Loucy (cell line): Measurements from ENCODE around the gene UBE2QL1.

Experiments used
- H2AFZ ChIP-seq: fragments of 200-600 bp; sonication (generic); 2 replicates; pipeline ENCODE4 v1.6.0; 2016; ENCODE audit warnings: antibody characterized with exemption, mild to moderate bottlenecking, low read length, moderate library complexity
- H3F3A ChIP-seq: fragments of 200-600 bp; 2 replicates; pipeline ENCODE4 v1.6.0; 2016; ENCODE audit warnings: antibody characterized with exemption, low read depth, mild to moderate bottlenecking
- H3K27me3 ChIP-seq: fragments of 200-600 bp; sonication (generic); 2 replicates; pipeline ENCODE4 v1.6.1; 2014; ENCODE audit warnings: low read length, mild to moderate bottlenecking; ENCODE audit not compliant: insufficient read depth, poor library complexity, severe bottlenecking
- H3K36me3 ChIP-seq: fragments of 200-600 bp; sonication (generic); 2 replicates; pipeline ENCODE4 v1.6.1; 2016; ENCODE audit warnings: low read length; ENCODE audit not compliant: insufficient read depth
- H3K4me1 ChIP-seq: fragments of 200-600 bp; sonication (generic); 2 replicates; pipeline ENCODE4 v1.5.1; 2014; ENCODE audit warnings: low read length, mild to moderate bottlenecking; ENCODE audit not compliant: insufficient read depth, poor library complexity, severe bottlenecking
- H3K4me2 ChIP-seq: fragments of 200-600 bp; sonication (generic); 2 replicates; pipeline ENCODE4 v1.6.0; 2014; ENCODE audit warnings: antibody characterized with exemption, low read length, low read depth, mild to moderate bottlenecking; ENCODE audit not compliant: poor library complexity, severe bottlenecking
- H3K4me3 ChIP-seq: fragments of 200-600 bp; sonication (generic); 2 replicates; pipeline ENCODE4 v1.5.1; 2014; ENCODE audit warnings: low read length, mild to moderate bottlenecking, mixed read lengths; ENCODE audit not compliant: poor library complexity, severe bottlenecking
- H3K79me2 ChIP-seq: fragments of 200-600 bp; sonication (generic); 2 replicates; pipeline ENCODE4 v1.6.1; 2014; ENCODE audit warnings: low read length; ENCODE audit not compliant: insufficient read depth
- H3K9ac ChIP-seq: fragments of 200-600 bp; sonication (generic); 2 replicates; pipeline ENCODE4 v1.6.0; 2014; ENCODE audit warnings: mild to moderate bottlenecking, low read depth, low read length, moderate library complexity; ENCODE audit not compliant: poor library complexity, severe bottlenecking
- H3K9me2 ChIP-seq: fragments of 200-600 bp; sonication (generic); replicated peaks from 2 replicates; pipeline ENCODE4 v1.6.1; 2016; ENCODE audit warnings: low read depth, low read length, mixed read lengths
- H3K9me3 ChIP-seq: fragments of 200-600 bp; sonication (generic); 2 replicates; pipeline ENCODE4 v1.6.1; 2014; ENCODE audit warnings: mild to moderate bottlenecking, antibody characterized with exemption, low read length, low read depth; ENCODE audit not compliant: insufficient read depth
- H4K20me1 ChIP-seq: fragments of 200-600 bp; sonication (generic); 2 replicates; pipeline ENCODE4 v1.6.0; 2014; ENCODE audit warnings: antibody characterized with exemption, low read length, mild to moderate bottlenecking; ENCODE audit not compliant: insufficient read depth, poor library complexity, severe bottlenecking
- EZH2phosphoT487 ChIP-seq: fragments of 200-600 bp; IDR thresholded peaks from 2 replicates; pipeline ENCODE4 v1.6.1; 2018; ENCODE audit warnings: antibody characterized with exemption, mild to moderate bottlenecking, moderate library complexity, borderline replicate concordance
- TF ChIP-seq, protein P1 (sequence below): fragments of 200-600 bp; sonication (generic); conservative IDR thresholded peaks from 2 replicates; pipeline ENCODE4 v1.5.1; 2014; ENCODE audit warnings: mild to moderate bottlenecking, antibody characterized with exemption, low read length

UBE2QL1 gene

DNA sequence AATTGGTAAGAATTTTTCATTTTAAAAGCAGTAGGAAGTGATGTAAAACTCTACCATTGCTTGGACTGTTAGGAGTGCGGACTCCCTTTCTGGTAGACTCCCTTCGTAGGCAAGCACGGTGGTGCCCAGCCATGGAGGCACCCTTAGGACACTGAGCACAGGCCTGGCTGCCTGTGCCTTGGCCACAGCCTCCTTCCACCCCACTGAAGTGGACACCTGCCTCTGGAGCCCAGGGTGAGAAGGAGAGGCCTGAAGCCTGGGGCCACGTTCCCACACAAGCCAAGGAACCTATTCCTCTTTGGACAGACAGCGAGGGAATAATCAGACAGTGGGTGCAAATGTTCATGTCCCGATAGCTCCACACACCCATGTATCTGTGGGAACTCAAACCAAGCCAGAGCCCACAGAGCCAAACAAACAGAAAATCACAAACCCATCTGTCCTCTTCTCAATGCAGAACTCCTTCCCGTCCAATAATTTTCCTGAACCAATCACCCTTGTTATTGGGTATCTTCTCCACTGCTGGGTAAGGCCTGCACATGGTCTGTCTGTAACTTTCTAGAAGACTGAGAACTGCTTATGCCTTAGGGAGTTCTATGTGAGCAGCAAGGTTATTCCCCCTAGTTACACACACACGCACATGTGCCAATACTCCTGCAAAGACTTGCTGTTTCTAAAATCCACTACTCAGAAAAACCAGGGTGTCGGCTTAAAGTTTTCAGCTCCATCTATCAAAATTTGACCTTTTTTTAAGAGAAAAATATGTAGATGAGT is 45.2 kb downstream of the UBE2QL1 start:
- Histone ChIP-seq H3K27me3 (no peaks in the 10 kb centered on the region), H3K79me2 (no peaks in the 10 kb centered on the region)

DNA sequence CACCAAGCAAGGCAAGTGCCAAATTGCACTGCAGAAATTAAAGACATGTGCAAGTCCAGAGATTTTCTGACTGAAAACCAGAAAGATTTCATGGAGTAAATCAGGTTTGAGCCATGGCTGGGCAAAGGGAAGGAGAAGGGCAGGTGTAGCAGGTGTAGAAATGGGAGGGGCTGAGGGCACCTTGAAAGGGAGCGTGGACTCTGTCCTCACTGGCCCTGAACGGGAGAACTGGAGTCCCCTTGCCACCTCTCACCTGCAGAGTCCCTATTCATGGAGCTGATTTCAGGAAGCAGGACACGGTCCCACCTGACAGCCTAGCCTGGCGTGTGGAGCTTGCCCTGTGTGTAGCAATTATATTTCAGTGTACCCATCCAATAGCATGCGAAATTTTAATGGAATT is 46.3 kb downstream of the UBE2QL1 start:
- Histone ChIP-seq H3F3A (no peaks in the 10 kb centered on the region), H3K27me3 (no peaks in the 10 kb centered on the region), H3K36me3 (no peaks in the 10 kb centered on the region), H3K9me3 (no peaks in the 10 kb centered on the region; the same call in 1 of the 2 replicates), H3K4me2 (no peak overlapping the region), H3K4me3 (no peak overlapping the region), H4K20me1 (no peaks in the 10 kb centered on the region), H3K9me2 (no peaks in the 10 kb centered on the region), H3K4me1 (no peaks in the 10 kb centered on the region), H2AFZ (no peak overlapping the region), H3K9ac (no peak overlapping the region), H3K79me2 (no peaks in the 10 kb centered on the region)
- TF ChIP-seq EZH2phosphoT487 = no peak
- TF ChIP-seq, protein P1, sequence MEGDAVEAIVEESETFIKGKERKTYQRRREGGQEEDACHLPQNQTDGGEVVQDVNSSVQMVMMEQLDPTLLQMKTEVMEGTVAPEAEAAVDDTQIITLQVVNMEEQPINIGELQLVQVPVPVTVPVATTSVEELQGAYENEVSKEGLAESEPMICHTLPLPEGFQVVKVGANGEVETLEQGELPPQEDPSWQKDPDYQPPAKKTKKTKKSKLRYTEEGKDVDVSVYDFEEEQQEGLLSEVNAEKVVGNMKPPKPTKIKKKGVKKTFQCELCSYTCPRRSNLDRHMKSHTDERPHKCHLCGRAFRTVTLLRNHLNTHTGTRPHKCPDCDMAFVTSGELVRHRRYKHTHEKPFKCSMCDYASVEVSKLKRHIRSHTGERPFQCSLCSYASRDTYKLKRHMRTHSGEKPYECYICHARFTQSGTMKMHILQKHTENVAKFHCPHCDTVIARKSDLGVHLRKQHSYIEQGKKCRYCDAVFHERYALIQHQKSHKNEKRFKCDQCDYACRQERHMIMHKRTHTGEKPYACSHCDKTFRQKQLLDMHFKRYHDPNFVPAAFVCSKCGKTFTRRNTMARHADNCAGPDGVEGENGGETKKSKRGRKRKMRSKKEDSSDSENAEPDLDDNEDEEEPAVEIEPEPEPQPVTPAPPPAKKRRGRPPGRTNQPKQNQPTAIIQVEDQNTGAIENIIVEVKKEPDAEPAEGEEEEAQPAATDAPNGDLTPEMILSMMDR = no peak

More for the DNA sequence above, 45.2 kb downstream of the UBE2QL1 start:
- H3K9me2 ChIP-seq = no peaks in the 10 kb centered on the region
- H3K4me3 ChIP-seq = no peak overlapping the region
- H3K4me1 ChIP-seq = no peaks in the 10 kb centered on the region
- TF ChIP-seq, protein P1 = no peak
- no peak for TF ChIP-seq EZH2phosphoT487
- no peaks in the 10 kb centered on the region for H4K20me1 ChIP-seq
- no peak overlapping the region for H3K9ac ChIP-seq
- no peak overlapping the region for H3K4me2 ChIP-seq
- no peaks in the 10 kb centered on the region for H3F3A ChIP-seq
- H3K9me3 ChIP-seq = no peaks in the 10 kb centered on the region; the same call in 1 of the 2 replicates
- H3K36me3 ChIP-seq = no peaks in the 10 kb centered on the region
- H2AFZ ChIP-seq = no peak overlapping the region

DNA sequence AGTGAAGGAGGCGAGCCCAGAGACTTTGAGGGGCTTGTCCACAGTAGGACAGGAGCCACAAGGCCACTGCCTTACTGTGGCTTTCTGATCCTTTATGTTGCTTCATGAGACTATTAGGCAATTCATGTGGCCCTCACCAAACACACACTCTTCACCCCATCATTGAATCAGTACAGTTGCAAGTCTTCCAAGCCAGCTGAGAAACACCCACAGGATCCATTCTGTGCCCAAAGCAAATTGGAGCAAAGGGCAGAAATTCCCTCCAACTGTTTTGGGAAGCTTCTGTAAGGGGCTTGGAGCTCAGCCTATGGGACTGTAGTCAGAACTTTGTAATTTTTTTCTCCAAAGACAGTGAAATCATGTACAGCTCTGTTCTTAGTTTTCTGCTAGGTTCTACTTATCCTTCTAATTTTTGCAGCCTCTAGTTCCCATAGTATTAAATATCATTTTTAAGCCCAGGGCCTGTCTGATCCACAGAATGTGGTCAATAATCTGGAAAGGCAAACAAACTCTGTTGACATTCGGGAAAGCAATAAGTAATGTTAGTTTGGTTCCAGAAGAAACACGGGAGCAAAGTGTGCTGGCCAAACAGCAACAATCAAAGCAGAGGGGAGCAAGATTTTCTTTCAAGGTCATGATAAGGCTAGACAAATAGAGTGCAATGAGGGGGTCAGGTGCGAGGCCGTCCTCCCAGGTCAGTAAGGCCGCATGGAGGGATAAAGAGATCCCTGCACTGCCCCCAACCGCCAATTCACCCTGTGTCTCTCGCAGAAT is 47.0 kb downstream of the UBE2QL1 start:
- Histone ChIP-seq H3K36me3 (no peaks in the 10 kb centered on the region), H2AFZ (no peak overlapping the region), H3K4me3 (no peak overlapping the region), H3K79me2 (no peaks in the 10 kb centered on the region), H4K20me1 (no peaks in the 10 kb centered on the region), H3F3A (no peaks in the 10 kb centered on the region), H3K9ac (no peak overlapping the region), H3K9me3 (no peaks in the 10 kb centered on the region; the same call in 1 of the 2 replicates), H3K27me3 (no peaks in the 10 kb centered on the region), H3K4me2 (no peak overlapping the region), H3K4me1 (no peaks in the 10 kb centered on the region), H3K9me2 (no peaks in the 10 kb centered on the region)
- TF ChIP-seq, protein P1 = no peak
- no peak for TF ChIP-seq EZH2phosphoT487
